ENCODE measurements around the gene PDE4D. TPM values are rescaled to one million over a fixed set of nuclear protein-coding genes. Genes with fewer than 3 reads are reported as not detected.
"Not testable (repeated sequence)": the region's sequence is repeated elsewhere in the genome, so short reads cannot be mapped to it uniquely, and the experiment has no call there.

The PDE4D gene
- total RNA-seq, 4 donors from 2014 or later = 6.7 to 21.0 (median 15.0) TPM

- WGBS, 2 donors = 90 to 91% methylated on average over 6 of the region's 6 CpGs
- intact Hi-C loops (cut with DNase I; ENCODE audit: low total_unique reads) = loop anchor here (10.0 kb wide), 1 partner anchor 107 kb away; no protein-coding TSS in a partner anchor
Measured at GRCh38 chr5:59001716-59002115, 891.8 kb downstream of the PDE4D start.

GRCh38 chr5:59001154-59001553, 892.4 kb downstream of the PDE4D start:
- no peak for DNase-seq (ENCODE audit: low spot score in 2 of 2)
- no peak overlapping the region for H3K4me3 ChIP-seq (ENCODE audit: low read depth, poor library complexity, severe bottlenecking)
- intact Hi-C loops (cut with DNase I; ENCODE audit: low total_unique reads) = loop anchor here (10.0 kb wide), 1 partner anchor 106 kb away; no protein-coding TSS in a partner anchor
- no peak for TF ChIP-seq CTCF (IDR thresholded peaks at IDR 0.05)
- no peak for TF ChIP-seq POLR2A (IDR thresholded peaks at IDR 0.05)

More at GRCh38 chr5:59001716-59002115, 891.8 kb downstream of the PDE4D start:
- DNase-seq (ENCODE audit: low spot score in 2 of 2) = no peak
- no peak overlapping the region for H3K4me3 ChIP-seq (ENCODE audit: low read depth, poor library complexity, severe bottlenecking)
- TF ChIP-seq POLR2A (IDR thresholded peaks at IDR 0.05) (no peak), CTCF (IDR thresholded peaks at IDR 0.05) (no peak)

GRCh38 chr5:59000211-59000610, 893.3 kb downstream of the PDE4D start:
- intact Hi-C loops (cut with DNase I; ENCODE audit: low total_unique reads) = loop anchor here (10.0 kb wide), 1 partner anchor 105 kb away; no protein-coding TSS in a partner anchor
- no peak for TF ChIP-seq CTCF (IDR thresholded peaks at IDR 0.05)
- no peak for TF ChIP-seq POLR2A (IDR thresholded peaks at IDR 0.05)
- DNase-seq (ENCODE audit: low spot score in 2 of 2) = no peak
- WGBS, 2 donors = 84% methylated on average over 3 of the region's 3 CpGs
- no peak overlapping the region for H3K4me3 ChIP-seq (ENCODE audit: low read depth, poor library complexity, severe bottlenecking)

- TF ChIP-seq CTCF (IDR thresholded peaks at IDR 0.05) (no peak), POLR2A (IDR thresholded peaks at IDR 0.05) (no peak)
- DNase-seq (ENCODE audit: low spot score in 2 of 2) = no peak
- no peak overlapping the region for H3K4me3 ChIP-seq (ENCODE audit: low read depth, poor library complexity, severe bottlenecking)
- WGBS, 2 donors = 87 to 88% methylated on average over 7 of the region's 7 CpGs
- intact Hi-C loops (cut with DNase I; ENCODE audit: low total_unique reads) = loop anchor here (10.0 kb wide), 1 partner anchor 105 kb away; no protein-coding TSS in a partner anchor
Measured at GRCh38 chr5:58999804-59000203, 893.7 kb downstream of the PDE4D start.

- no peak for TF ChIP-seq CTCF (IDR thresholded peaks at IDR 0.05)
- TF ChIP-seq POLR2A (IDR thresholded peaks at IDR 0.05) = no peak
- 89 to 91% methylated on average over 2 of the region's 2 CpGs for WGBS, 2 donors
- H3K4me3 ChIP-seq (ENCODE audit: low read depth, poor library complexity, severe bottlenecking) = no peak overlapping the region
- no peak for DNase-seq (ENCODE audit: low spot score in 2 of 2)
- intact Hi-C loops (cut with DNase I; ENCODE audit: low total_unique reads) = no loop called here
Measured at GRCh38 chr5:58998544-58998943, 895.0 kb downstream of the PDE4D start.

- H3K4me3 ChIP-seq (ENCODE audit: low read depth, poor library complexity, severe bottlenecking); intact Hi-C loops (cut with DNase I; ENCODE audit: low total_unique reads); DNase-seq (ENCODE audit: low spot score in 2 of 2): not testable (repeated sequence)
- 86 to 97% methylated on average over 3 of the region's 3 CpGs for WGBS, 2 donors
Measured at GRCh38 chr5:58995779-58996178, 897.7 kb downstream of the PDE4D start.
